ENCODE measurements around the gene EBLN1. TPM values are rescaled to one million over a fixed set of nuclear protein-coding genes. Genes with fewer than 3 reads are reported as not detected.

EBLN1 gene
- total RNA-seq, result not detected

- H3K36me3 ChIP-seq, result no peaks in the 10 kb centered on the region
- no peaks in the 10 kb centered on the region for H3K9me3 ChIP-seq
- no peak within 1 kb of the TSS for H3K27ac ChIP-seq
- H3K4me1 ChIP-seq, result no peaks in the 10 kb centered on the region
- no peak for DNase-seq (ENCODE audit: low spot score in 2 of 2)
- no peak for TF ChIP-seq POLR2AphosphoS5 (IDR thresholded peaks at IDR 0.05)
- TF ChIP-seq POLR2A (IDR thresholded peaks at IDR 0.05), result no peak
- TF ChIP-seq EP300 (IDR thresholded peaks at IDR 0.05), result no peak
- no peak for TF ChIP-seq CTCF (IDR thresholded peaks at IDR 0.05)
- H3K4me3 ChIP-seq, result no peak within 1 kb of the TSS
- no peaks in the 10 kb centered on the region for H3K27me3 ChIP-seq
- 89% methylated on average over 7 of the region's 7 CpGs for WGBS
Observed at GRCh38 chr10:22217842-22218241, at the start of gene EBLN1. Gene EBLN1 (minus strand): TSS chr10:22218015. CDS start chr10:22209983, 8,032 bp downstream.

- TF ChIP-seq CTCF (IDR thresholded peaks at IDR 0.05) (no peak), EP300 (IDR thresholded peaks at IDR 0.05) (no peak), POLR2A (IDR thresholded peaks at IDR 0.05) (no peak)
- WGBS, result 87% methylated on average over 4 of the region's 4 CpGs
- H3K4me1 ChIP-seq, result no peaks in the 10 kb centered on the region
- H3K36me3 ChIP-seq, result no peaks in the 10 kb centered on the region
- H3K9me3 ChIP-seq, result no peaks in the 10 kb centered on the region
- H3K27me3 ChIP-seq, result peaks cover 5% of the 10 kb centered on the region
- H3K27ac ChIP-seq, result no peak overlapping the region
- no peak overlapping the region for H3K4me3 ChIP-seq
- no peak for DNase-seq (ENCODE audit: low spot score in 2 of 2)
Observed at GRCh38 chr10:22265839-22266537, 48.2 kb upstream of the EBLN1 start.

GRCh38 chr10:22263106-22263505, 45.3 kb upstream of the EBLN1 start:
- TF ChIP-seq POLR2A (IDR thresholded peaks at IDR 0.05) (no peak), EP300 (IDR thresholded peaks at IDR 0.05) (no peak), POLR2AphosphoS5 (IDR thresholded peaks at IDR 0.05) (no peak)
- Histone ChIP-seq H3K4me3 (no peak overlapping the region), H3K4me1 (no peaks in the 10 kb centered on the region), H3K27ac (no peak overlapping the region), H3K9me3 (no peaks in the 10 kb centered on the region), H3K27me3 (peaks cover 5% of the 10 kb centered on the region), H3K36me3 (no peaks in the 10 kb centered on the region)
- whole genome bisulfite sequencing, result 90% methylated on average over 2 of the region's 2 CpGs
- no peak for DNase-seq (ENCODE audit: low spot score in 2 of 2)

- TF ChIP-seq EP300 (IDR thresholded peaks at IDR 0.05), result no peak
- no peak for TF ChIP-seq POLR2AphosphoS5 (IDR thresholded peaks at IDR 0.05)
- no peak for TF ChIP-seq POLR2A (IDR thresholded peaks at IDR 0.05)
- no peak for TF ChIP-seq CTCF (IDR thresholded peaks at IDR 0.05)
- no peaks in the 10 kb centered on the region for H3K9me3 ChIP-seq
- H3K4me1 ChIP-seq, result no peaks in the 10 kb centered on the region
- no peak overlapping the region for H3K4me3 ChIP-seq
- no peaks in the 10 kb centered on the region for H3K27me3 ChIP-seq
- 86% methylated on average over 3 of the region's 3 CpGs for WGBS
- DNase-seq (ENCODE audit: low spot score in 2 of 2), result no peak
- H3K36me3 ChIP-seq, result no peaks in the 10 kb centered on the region
- H3K27ac ChIP-seq, result no peak overlapping the region
Observed at GRCh38 chr10:22259280-22259679, 41.5 kb upstream of the EBLN1 start.

- no peaks in the 10 kb centered on the region for H3K4me1 ChIP-seq
- no peaks in the 10 kb centered on the region for H3K36me3 ChIP-seq
- H3K27me3 ChIP-seq, result no peaks in the 10 kb centered on the region
- H3K27ac ChIP-seq, result no peak overlapping the region
- DNase-seq (ENCODE audit: low spot score in 2 of 2), result no peak
- H3K9me3 ChIP-seq, result no peaks in the 10 kb centered on the region
- H3K4me3 ChIP-seq, result no peak overlapping the region
- TF ChIP-seq CTCF (IDR thresholded peaks at IDR 0.05) (no peak), POLR2AphosphoS5 (IDR thresholded peaks at IDR 0.05) (no peak), POLR2A (IDR thresholded peaks at IDR 0.05) (no peak), EP300 (IDR thresholded peaks at IDR 0.05) (no peak)
- WGBS, result 81% methylated on average over 3 of the region's 3 CpGs
Observed at GRCh38 chr10:22258471-22258870, 40.7 kb upstream of the EBLN1 start.

GRCh38 chr10:22253580-22253882, 35.7 kb upstream of the EBLN1 start:
- DNase-seq (ENCODE audit: low spot score in 2 of 2), result peak in 1 of 2 donors; percentile 70
- no peak for TF ChIP-seq POLR2AphosphoS5 (IDR thresholded peaks at IDR 0.05)
- no peak for TF ChIP-seq CTCF (IDR thresholded peaks at IDR 0.05)
- TF ChIP-seq POLR2A (IDR thresholded peaks at IDR 0.05), result no peak
- no peak for TF ChIP-seq EP300 (IDR thresholded peaks at IDR 0.05)
- Histone ChIP-seq H3K9me3 (no peaks in the 10 kb centered on the region), H3K36me3 (no peaks in the 10 kb centered on the region), H3K4me3 (peak overlapping the region; percentile 94), H3K27ac (peak overlapping the region; percentile 97), H3K4me1 (no peaks in the 10 kb centered on the region), H3K27me3 (no peaks in the 10 kb centered on the region)
- WGBS, result 80% methylated on average over 24 of the region's 24 CpGs

Measured in suprapubic skin (tissue), 4 donors.